Colonic mucosa (tissue), 4 donors: ENCODE measurements around the gene SWAP70. TPM values are rescaled to one million over a fixed set of nuclear protein-coding genes. Genes with fewer than 3 reads are reported as not detected.

ENCODE experiments used
- DNase-seq: peaks from one replicate; pipeline ENCODE4 v3.0.0-alpha.2; 2020
- H3K27ac ChIP-seq: fragments of 200-600 bp; one replicate; pipeline ENCODE4 v1.8.0; 2021
- H3K27me3 ChIP-seq: fragments of 200-600 bp; one replicate; pipeline ENCODE4 v1.8.0; 2021
- H3K36me3 ChIP-seq: fragments of 200-600 bp; one replicate; pipeline ENCODE4 v1.8.0; 2021
- H3K4me1 ChIP-seq: fragments of 200-600 bp; one replicate; pipeline ENCODE4 v1.8.0; 2021; ENCODE audit warnings: mild to moderate bottlenecking
- H3K4me3 ChIP-seq: fragments of 200-600 bp; one replicate; pipeline ENCODE4 v1.8.0; 2021
- H3K9ac ChIP-seq, 2 donors: one replicate each; pipeline ENCODE4 v1.7.0; 2013; ENCODE audit warnings: control low read depth in 2 of 2, low read depth in 2 of 2, low read length in 2 of 2
- H3K9me3 ChIP-seq: fragments of 200-600 bp; one replicate; pipeline ENCODE4 v1.8.0; 2021
- intact Hi-C: fragments of 100-400 bp; cut with DNase I; formaldehyde crosslinking; loops from one replicate; pipeline ENCODE4 v1.14.1; 2022
- total RNA-seq, 2 donors: library from RNA; stranded (reverse); fragmentation: NEBNext Ultra II Directional in 1 of 2; extraction: Animal tissue kit (Norgen Biotek cat#: 25700) in 1 of 2; gene quantifications; one replicate each; pipeline ENCODE4 v1.2.1, GENCODE V29; 2021
- TF ChIP-seq, protein P1 (sequence below): fragments of 200-600 bp; IDR thresholded peaks from one replicate; pipeline ENCODE4 v1.8.0; 2022; ENCODE audit warnings: antibody characterized with exemption, mild to moderate bottlenecking
- donor health status: healthy.
- donor health status: DM: no; HTN: no; CAD: no.
- donor health status: DM: no; HTN: no; CAD: no.

The SWAP70 gene
- total RNA-seq, 2 donors from 2014 or later = 13.1 to 21.2 TPM

DNA sequence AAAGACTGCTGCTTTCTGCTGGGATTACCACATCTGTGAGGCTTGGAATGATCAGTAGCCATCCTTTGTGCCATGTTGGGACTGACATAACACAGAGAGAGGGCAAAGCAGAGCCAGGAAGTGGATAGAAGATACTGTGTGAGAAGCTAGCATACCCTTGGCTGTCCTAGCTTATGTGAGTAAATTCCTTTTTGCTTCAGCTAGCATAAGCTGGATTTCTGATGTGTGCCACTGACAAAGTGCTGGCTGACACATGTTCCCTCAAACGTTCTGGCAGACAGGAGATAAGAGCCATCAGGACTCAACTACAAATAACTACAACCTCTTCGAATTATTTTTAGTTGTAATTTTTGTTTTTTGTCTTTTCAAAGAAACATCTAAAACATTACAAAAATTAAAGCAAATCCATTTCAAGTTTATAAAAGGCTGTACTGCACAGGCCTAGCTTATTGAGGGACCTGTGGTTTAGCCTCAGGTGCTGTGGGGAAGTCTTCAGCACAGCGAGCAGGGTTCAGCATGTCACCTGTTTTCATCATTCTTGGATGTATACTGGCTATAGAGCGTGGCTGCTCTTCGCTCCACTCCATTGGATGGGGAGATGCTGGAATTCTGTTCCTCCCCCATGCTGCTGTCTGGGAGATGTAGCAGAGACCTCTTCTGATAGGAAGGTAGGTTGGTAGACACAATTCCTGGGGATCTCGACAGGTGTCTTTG is 120.9 kb downstream of the SWAP70 start:
- TF ChIP-seq, protein P1, sequence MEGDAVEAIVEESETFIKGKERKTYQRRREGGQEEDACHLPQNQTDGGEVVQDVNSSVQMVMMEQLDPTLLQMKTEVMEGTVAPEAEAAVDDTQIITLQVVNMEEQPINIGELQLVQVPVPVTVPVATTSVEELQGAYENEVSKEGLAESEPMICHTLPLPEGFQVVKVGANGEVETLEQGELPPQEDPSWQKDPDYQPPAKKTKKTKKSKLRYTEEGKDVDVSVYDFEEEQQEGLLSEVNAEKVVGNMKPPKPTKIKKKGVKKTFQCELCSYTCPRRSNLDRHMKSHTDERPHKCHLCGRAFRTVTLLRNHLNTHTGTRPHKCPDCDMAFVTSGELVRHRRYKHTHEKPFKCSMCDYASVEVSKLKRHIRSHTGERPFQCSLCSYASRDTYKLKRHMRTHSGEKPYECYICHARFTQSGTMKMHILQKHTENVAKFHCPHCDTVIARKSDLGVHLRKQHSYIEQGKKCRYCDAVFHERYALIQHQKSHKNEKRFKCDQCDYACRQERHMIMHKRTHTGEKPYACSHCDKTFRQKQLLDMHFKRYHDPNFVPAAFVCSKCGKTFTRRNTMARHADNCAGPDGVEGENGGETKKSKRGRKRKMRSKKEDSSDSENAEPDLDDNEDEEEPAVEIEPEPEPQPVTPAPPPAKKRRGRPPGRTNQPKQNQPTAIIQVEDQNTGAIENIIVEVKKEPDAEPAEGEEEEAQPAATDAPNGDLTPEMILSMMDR = no peak
- no peak overlapping the region for H3K9ac ChIP-seq
- H3K9me3 ChIP-seq = no peaks in the 10 kb centered on the region
- no peak overlapping the region for H3K27ac ChIP-seq
- H3K4me1 ChIP-seq = no peaks in the 10 kb centered on the region
- H3K4me3 ChIP-seq = no peak overlapping the region
- intact Hi-C loops = no loop called here
- no peak for DNase-seq
- no peaks in the 10 kb centered on the region for H3K36me3 ChIP-seq
- H3K27me3 ChIP-seq = no peaks in the 10 kb centered on the region

DNA sequence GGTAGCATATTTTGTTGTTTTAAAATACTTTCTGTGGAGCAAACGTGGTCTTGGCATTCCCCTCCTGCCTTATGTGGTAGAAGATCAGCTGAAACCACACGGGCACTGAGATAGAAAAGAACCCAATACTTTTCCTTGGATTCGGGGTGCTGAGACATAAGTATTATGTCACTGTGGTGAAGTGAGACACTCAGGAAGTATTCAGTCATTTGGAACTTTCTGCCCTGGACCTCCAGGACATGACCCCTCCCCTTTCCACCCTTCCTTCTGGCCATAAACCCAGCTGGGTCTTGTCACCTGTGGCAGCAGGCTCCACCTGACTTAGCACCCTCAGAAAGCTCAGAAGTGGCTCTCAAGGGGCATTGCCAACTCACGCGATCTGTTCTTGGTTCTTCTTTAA is 123.4 kb downstream of the SWAP70 start:
- H3K4me3 ChIP-seq = no peak overlapping the region
- no peaks in the 10 kb centered on the region for H3K27me3 ChIP-seq
- no peak overlapping the region for H3K9ac ChIP-seq
- intact Hi-C loops = no loop called here
- no peak for DNase-seq
- H3K36me3 ChIP-seq = no peaks in the 10 kb centered on the region
- H3K27ac ChIP-seq = no peak overlapping the region
- H3K9me3 ChIP-seq = no peaks in the 10 kb centered on the region
- TF ChIP-seq, protein P1 = no peak
- no peaks in the 10 kb centered on the region for H3K4me1 ChIP-seq

DNA sequence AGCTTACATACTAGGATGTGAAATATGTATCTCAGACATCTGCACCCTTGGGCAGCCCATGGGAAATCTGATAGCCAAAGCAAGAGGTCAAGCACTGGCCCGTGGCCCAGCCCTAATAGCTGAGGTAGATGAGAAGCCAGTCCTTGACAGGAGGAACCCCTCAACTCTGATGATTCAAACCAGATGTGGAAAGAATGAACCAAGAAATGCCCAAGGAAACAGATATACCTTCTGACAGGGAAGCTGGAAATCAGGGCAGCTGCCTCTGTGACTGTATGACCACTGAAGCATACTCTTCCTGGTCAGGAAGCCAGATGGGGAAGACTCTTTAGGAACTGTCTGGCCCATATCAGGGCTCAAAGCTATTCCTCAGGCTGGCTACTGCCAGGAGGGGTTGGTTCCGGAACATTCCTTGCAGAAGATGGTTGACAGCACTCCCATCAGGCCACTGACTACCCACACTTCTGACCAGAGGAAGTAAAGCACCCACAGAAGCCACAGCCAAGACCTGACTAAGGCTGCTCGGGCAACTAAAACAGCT is 124.2 kb downstream of the SWAP70 start:
- H3K9me3 ChIP-seq = no peaks in the 10 kb centered on the region
- H3K27ac ChIP-seq = no peak overlapping the region
- intact Hi-C loops = no loop called here
- DNase-seq = no peak
- H3K4me1 ChIP-seq = no peaks in the 10 kb centered on the region
- H3K36me3 ChIP-seq = no peaks in the 10 kb centered on the region
- H3K9ac ChIP-seq = no peak overlapping the region
- TF ChIP-seq, protein P1 = no peak
- H3K4me3 ChIP-seq = no peak overlapping the region
- no peaks in the 10 kb centered on the region for H3K27me3 ChIP-seq

DNA sequence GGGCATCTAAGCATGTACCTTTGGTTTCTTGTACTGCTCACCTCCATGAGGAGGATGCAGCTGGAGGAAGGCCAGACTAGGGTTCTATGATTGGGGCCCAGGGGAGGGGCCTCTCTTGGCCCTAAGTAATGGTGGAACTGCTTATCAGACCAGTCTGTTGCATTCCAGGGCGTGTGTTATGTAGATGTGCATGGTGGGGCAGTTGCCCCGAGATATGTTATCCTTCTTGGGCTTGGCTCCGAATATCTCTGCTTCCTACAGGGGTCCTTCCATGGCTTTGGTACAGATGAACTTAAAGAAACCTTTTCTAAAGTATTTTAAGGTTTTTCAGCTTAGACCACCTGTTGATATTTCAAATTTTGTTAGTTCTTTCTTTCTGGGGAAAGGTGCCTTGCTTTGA is 126.0 kb downstream of the SWAP70 start:
- TF ChIP-seq, protein P1 = no peak
- intact Hi-C loops = no loop called here
- Histone ChIP-seq H3K9me3 (no peaks in the 10 kb centered on the region), H3K4me1 (no peaks in the 10 kb centered on the region), H3K27ac (no peak overlapping the region), H3K4me3 (no peak overlapping the region), H3K27me3 (no peaks in the 10 kb centered on the region), H3K36me3 (no peaks in the 10 kb centered on the region), H3K9ac (no peak overlapping the region)
- no peak for DNase-seq

DNA sequence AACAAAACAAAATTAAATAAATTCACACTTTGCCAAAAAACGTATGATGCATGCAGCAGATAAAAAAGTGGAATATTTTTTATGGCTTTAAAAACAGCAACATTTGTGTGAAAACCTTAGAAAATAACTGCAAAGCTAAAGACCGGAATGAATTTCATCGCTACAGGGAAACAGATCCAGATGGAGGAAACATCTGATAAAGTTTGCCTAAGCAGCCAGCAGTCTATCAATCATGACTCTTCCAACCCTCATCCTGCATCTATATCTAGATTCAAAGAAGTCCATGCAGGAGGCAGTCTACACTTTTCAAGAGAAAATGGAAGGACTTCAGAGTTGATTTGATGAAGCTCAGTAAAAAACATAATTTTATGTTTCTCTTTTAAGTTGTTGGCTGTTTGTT is 126.8 kb downstream of the SWAP70 start:
- TF ChIP-seq, protein P1 = no peak
- Histone ChIP-seq H3K9me3 (no peaks in the 10 kb centered on the region), H3K27ac (no peak overlapping the region), H3K9ac (no peak overlapping the region), H3K36me3 (no peaks in the 10 kb centered on the region), H3K4me1 (no peaks in the 10 kb centered on the region), H3K4me3 (no peak overlapping the region), H3K27me3 (no peaks in the 10 kb centered on the region)
- intact Hi-C loops = no loop called here
- no peak for DNase-seq
